RWPE1 (cell line): ENCODE measurements around the gene CDK1.

Experiments used
- CTCF ChIA-PET: fragments of 350-600 bp; sonication (Branson Sonifier 250); formaldehyde crosslinking; extraction: SDS; loops from one replicate; lab custom pipeline; 2021; lab: Yijun Ruan, JAX
- POLR2A ChIA-PET: fragments of 400-600 bp; formaldehyde crosslinking; extraction: SDS; loops from one replicate; lab custom pipeline; 2020; ENCODE audit warnings: antibody characterized with exemption; ENCODE audit not compliant: low non-redundant PET; lab: Yijun Ruan, JAX
- DNase-seq: peaks from one replicate; pipeline ENCODE4 v3.0.0; 2012; ENCODE audit warnings: low spot score
- H3K27ac ChIP-seq: fragments of 450-650 bp; 2 replicates; pipeline ENCODE4 v1.5.1; 2017
- TF ChIP-seq, protein P1 (sequence below): fragments of 450-650 bp; conservative IDR thresholded peaks from 2 replicates; pipeline ENCODE4 v1.5.1; 2017; ENCODE audit warnings: low read depth, mild to moderate bottlenecking

CDK1 gene

GRCh38 chr10:60747817-60748469 is 30.3 kb upstream of the CDK1 start:
- CTCF ChIA-PET, result interaction anchor here (0.6 kb wide), 1 partner anchor 1562 kb away, joined by 3 read pairs; no protein-coding TSS in a partner anchor

GRCh38 chr10:60753152-60753551 is 25.1 kb upstream of the CDK1 start:
- ChIA-PET CTCF (no interaction called here), POLR2A (no interaction called here)
- no peak for DNase-seq
- TF ChIP-seq, protein P1, sequence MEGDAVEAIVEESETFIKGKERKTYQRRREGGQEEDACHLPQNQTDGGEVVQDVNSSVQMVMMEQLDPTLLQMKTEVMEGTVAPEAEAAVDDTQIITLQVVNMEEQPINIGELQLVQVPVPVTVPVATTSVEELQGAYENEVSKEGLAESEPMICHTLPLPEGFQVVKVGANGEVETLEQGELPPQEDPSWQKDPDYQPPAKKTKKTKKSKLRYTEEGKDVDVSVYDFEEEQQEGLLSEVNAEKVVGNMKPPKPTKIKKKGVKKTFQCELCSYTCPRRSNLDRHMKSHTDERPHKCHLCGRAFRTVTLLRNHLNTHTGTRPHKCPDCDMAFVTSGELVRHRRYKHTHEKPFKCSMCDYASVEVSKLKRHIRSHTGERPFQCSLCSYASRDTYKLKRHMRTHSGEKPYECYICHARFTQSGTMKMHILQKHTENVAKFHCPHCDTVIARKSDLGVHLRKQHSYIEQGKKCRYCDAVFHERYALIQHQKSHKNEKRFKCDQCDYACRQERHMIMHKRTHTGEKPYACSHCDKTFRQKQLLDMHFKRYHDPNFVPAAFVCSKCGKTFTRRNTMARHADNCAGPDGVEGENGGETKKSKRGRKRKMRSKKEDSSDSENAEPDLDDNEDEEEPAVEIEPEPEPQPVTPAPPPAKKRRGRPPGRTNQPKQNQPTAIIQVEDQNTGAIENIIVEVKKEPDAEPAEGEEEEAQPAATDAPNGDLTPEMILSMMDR, result no peak
- no peak overlapping the region for H3K27ac ChIP-seq

More at GRCh38 chr10:60747817-60748469, 30.3 kb upstream of the CDK1 start:
- TF ChIP-seq, protein P1, result no peak
- POLR2A ChIA-PET, result interaction anchor here (0.6 kb wide), 1 partner anchor 92 kb away, joined by 3 read pairs; no protein-coding TSS in a partner anchor
- no peak overlapping the region for H3K27ac ChIP-seq
- DNase-seq, result no peak

- POLR2A ChIA-PET, result no interaction called here
- CTCF ChIA-PET, result no interaction called here
These were observed 24.5 kb upstream of the CDK1 start for GRCh38 chr10:60753817-60754216.

GRCh38 chr10:60757420-60757895 is 20.8 kb upstream of the CDK1 start:
- DNase-seq, result no peak
- ChIA-PET CTCF (no interaction called here), POLR2A (no interaction called here)
- TF ChIP-seq, protein P1, result no peak
- H3K27ac ChIP-seq, result no peak overlapping the region

More at GRCh38 chr10:60753817-60754216, 24.5 kb upstream of the CDK1 start:
- DNase-seq, result no peak
- no peak overlapping the region for H3K27ac ChIP-seq
- TF ChIP-seq, protein P1, result no peak

DNA sequence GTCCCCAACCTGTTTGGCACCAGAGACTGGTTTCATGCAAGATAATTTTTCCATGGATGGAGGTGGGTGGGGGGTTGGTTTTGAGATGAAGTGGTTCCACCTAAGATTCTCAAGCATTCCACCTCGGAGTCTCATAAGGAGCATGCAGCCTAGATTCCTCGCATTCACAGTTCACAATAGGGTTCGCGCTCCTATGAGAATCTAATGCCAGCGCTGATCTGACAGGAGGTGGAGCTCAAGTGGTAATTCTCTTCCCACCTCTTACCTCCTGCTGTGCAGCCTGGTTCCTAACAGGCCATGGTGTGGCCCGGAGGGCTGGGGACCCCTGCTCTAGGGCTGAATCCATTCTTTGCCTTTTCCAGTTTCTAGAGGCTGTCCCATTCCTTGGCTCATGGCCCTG is 19.1 kb upstream of the CDK1 start:
- POLR2A ChIA-PET, result no interaction called here
- CTCF ChIA-PET, result no interaction called here
- DNase-seq, result no peak
- TF ChIP-seq, protein P1, result no peak
- no peak overlapping the region for H3K27ac ChIP-seq

DNA sequence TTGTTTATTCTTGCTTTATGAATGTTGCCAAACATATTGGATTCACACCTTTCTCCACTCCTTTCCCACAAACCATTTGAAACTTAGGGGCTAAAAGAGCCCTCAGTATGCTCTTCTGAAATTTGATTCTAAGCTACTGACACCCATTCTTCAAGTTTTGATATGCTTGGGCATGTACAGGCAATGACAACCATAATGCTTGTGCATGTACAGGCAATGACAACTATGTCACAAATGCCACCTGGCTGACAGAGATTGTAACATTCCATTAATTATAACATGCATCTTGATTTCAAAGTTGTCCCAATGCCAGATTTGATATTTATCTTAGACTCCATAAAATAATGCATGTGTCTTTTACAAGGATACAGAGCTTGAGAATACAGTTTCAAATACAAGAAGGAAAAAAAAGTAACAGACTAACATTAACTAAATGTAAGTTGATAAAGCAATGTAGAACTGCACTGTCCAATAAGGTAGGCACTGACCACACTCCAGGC is 17.5 kb upstream of the CDK1 start:
- TF ChIP-seq, protein P1, result no peak
- no peak for DNase-seq
- POLR2A ChIA-PET, result no interaction called here
- CTCF ChIA-PET, result no interaction called here
- H3K27ac ChIP-seq, result no peak overlapping the region
